ENCODE data around the gene EGF. TPM values are rescaled to one million over a fixed set of nuclear protein-coding genes. Genes with fewer than 3 reads are reported as not detected.

Gene EGF
- total RNA-seq, 3 donors from 2014 or later (not counting 1 experiment from before 2014, with no cell fraction given) = 0.48 to 1.2 (median 1.1) TPM

DNA sequence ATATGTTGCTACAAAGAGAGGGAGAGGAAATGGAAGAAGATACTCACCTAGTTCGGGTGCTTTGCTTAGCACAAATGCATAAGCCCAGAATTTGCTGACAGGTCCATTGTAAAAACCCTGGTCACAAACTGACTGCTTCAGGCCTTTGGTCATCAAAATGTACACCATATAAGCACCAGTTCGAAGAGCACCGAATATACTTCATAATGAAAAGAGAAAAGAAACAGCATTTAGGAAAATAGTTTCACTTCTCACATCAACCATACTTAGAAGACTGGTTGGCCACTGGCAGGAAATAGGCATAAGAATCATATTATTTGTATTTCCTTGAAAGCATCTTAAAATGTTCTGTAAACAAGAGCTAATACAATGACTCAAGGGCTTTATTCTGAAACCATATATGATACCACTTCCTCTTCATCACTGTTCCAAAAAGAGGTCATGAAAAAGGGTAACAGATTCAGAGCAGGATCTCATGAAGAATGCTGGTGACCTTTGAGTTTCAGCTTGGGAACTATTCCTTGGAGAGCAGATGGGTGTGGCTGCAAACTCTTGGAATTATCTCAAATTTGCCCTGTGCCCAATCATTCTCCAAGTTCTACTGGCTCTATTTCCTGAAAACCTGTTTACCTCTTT is 147.0 kb downstream of the EGF start:
- no peaks in the 10 kb centered on the region for H3K27me3 Mint-ChIP-seq (ENCODE audit: low read depth in 2 of 2)
- Histone ChIP-seq H3K4me1 (ENCODE audit: control insufficient read depth, insufficient read depth, low read length) (peaks cover 43% of the 10 kb centered on the region), H3K27ac (ENCODE audit: low read length) (peak overlapping the region; percentile 75), H3K36me3 (ENCODE audit: control insufficient read depth, insufficient read depth, low read length) (no peaks in the 10 kb centered on the region), H3K4me3 (ENCODE audit: low read length) (peak overlapping the region; percentile 23), H3K9me3 (ENCODE audit: control insufficient read depth, insufficient read depth, low read length) (no peaks in the 10 kb centered on the region), H3K27me3 (ENCODE audit: control insufficient read depth, insufficient read depth, low read length) (no peaks in the 10 kb centered on the region)
- TF ChIP-seq, protein P1, sequence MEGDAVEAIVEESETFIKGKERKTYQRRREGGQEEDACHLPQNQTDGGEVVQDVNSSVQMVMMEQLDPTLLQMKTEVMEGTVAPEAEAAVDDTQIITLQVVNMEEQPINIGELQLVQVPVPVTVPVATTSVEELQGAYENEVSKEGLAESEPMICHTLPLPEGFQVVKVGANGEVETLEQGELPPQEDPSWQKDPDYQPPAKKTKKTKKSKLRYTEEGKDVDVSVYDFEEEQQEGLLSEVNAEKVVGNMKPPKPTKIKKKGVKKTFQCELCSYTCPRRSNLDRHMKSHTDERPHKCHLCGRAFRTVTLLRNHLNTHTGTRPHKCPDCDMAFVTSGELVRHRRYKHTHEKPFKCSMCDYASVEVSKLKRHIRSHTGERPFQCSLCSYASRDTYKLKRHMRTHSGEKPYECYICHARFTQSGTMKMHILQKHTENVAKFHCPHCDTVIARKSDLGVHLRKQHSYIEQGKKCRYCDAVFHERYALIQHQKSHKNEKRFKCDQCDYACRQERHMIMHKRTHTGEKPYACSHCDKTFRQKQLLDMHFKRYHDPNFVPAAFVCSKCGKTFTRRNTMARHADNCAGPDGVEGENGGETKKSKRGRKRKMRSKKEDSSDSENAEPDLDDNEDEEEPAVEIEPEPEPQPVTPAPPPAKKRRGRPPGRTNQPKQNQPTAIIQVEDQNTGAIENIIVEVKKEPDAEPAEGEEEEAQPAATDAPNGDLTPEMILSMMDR (IDR thresholded peaks at IDR 0.05) = no peak
- peak in 1 of 2 donors; percentile 37 for DNase-seq
- no peaks in the 10 kb centered on the region for H3K36me3 Mint-ChIP-seq
- peaks cover 68 to 73% of the 10 kb centered on the region in 2 donors for H3K4me1 Mint-ChIP-seq
- H3K4me3 Mint-ChIP-seq = peak overlapping the region; percentile 79
- peak overlapping the region; percentile 92 to 96 for H3K27ac Mint-ChIP-seq
- peak; percentile 60 to 78 (median 74) for ATAC-seq
- 19% methylated on average over 3 of the region's 3 CpGs for WGBS (ENCODE audit: insufficient coverage)
- intact Hi-C loops (cut with micrococcal nuclease) = loop anchor here (1.0 to 5.0 kb wide), 4 partner anchors 33 to 138 kb away; no protein-coding TSS in a partner anchor
- H3K9me3 Mint-ChIP-seq = no peaks in the 10 kb centered on the region

DNA sequence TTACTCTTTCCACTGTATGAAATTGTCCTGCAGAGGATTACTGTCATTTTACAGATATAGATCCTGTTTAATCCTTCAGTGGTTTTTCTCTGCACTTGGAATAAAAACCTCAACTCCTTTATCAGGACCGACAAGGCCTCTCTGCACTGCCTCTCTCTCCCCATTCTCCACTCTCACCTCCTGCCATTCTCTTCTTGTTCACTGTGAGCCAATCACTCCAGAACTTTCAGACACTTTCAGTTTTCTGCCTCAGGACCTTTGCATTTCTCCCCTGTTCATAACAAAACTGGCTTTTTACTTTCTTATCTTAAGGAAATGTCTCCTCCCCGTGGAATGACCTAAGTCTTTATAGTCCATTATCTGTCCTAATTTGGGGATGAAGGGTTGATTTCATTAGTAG is 148.4 kb downstream of the EGF start:
- Mint-ChIP-seq H3K9me3 (no peaks in the 10 kb centered on the region), H3K27ac (peak overlapping the region; percentile 92 to 96), H3K4me3 (peak overlapping the region; percentile 73), H3K27me3 (ENCODE audit: low read depth in 2 of 2) (no peaks in the 10 kb centered on the region), H3K36me3 (no peaks in the 10 kb centered on the region), H3K4me1 (peaks cover 56 to 59% of the 10 kb centered on the region in 2 donors)
- Histone ChIP-seq H3K27me3 (ENCODE audit: control insufficient read depth, insufficient read depth, low read length) (no peaks in the 10 kb centered on the region), H3K27ac (ENCODE audit: low read length) (peak overlapping the region; percentile 75), H3K4me1 (ENCODE audit: control insufficient read depth, insufficient read depth, low read length) (peaks cover 33% of the 10 kb centered on the region), H3K36me3 (ENCODE audit: control insufficient read depth, insufficient read depth, low read length) (no peaks in the 10 kb centered on the region), H3K4me3 (ENCODE audit: low read length) (no peak overlapping the region), H3K9me3 (ENCODE audit: control insufficient read depth, insufficient read depth, low read length) (no peaks in the 10 kb centered on the region)
- intact Hi-C loops (cut with micrococcal nuclease) = no loop called here
- WGBS (ENCODE audit: insufficient coverage) = 75% methylated on average over 1 of the region's 2 CpGs
- TF ChIP-seq, protein P1 (IDR thresholded peaks at IDR 0.05) = no peak
- no peak for DNase-seq
- no peak for ATAC-seq

Other genes starting within 250 kb of the EGF start
- 1 to 10 TPM; 3.4 to 6.0 (median 4.8) TPM for gene CASP6, start 209.4 kb upstream of the EGF start, total RNA-seq
- 10 to 100 TPM in 2 of 3 donors, 1 to 10 TPM in 1; 7.2 to 11.5 (median 10.1) TPM for gene PLA2G12A, start 182.8 kb upstream of the EGF start, total RNA-seq
- gene CFI, start 110.9 kb upstream of the EGF start, total RNA-seq = not detected
- 10 to 100 TPM in 1 of 3 donors, 1 to 10 TPM in 2; 9.5 to 11.2 (median 9.7) TPM for gene GAR1, start 97.1 kb upstream of the EGF start, total RNA-seq
- under 1 TPM in 1 of 3 donors, not detected in 2; 0.24 TPM for gene RRH, start 84.9 kb upstream of the EGF start, total RNA-seq
- gene LRIT3, start 64.8 kb upstream of the EGF start, total RNA-seq = under 1 TPM in 2 of 3 donors, not detected in 1; 0.10 to 0.12 TPM